Body of pancreas (tissue), 4 donors: ENCODE data around the gene CTSK.

Experiments
- POLR2A ChIP-seq, 3 donors: fragments of 450-650 bp; IDR thresholded peaks; one replicate each; pipeline ENCODE4 v1.6.1; 2016; ENCODE audit warnings: antibody characterized with exemption in 3 of 3, mild to moderate bottlenecking in 2 of 3
- TF ChIP-seq, protein P1 (sequence below), 7 experiments: fragments of 450-650 bp in 4 of 7; fragments of 200-600 bp in 3 of 7; sonication (generic) in 3 of 7; IDR thresholded peaks; one replicate each; pipeline ENCODE4 v1.5.1; 2016 to 2019; ENCODE audit warnings: antibody characterized with exemption in 7 of 7

DNA sequence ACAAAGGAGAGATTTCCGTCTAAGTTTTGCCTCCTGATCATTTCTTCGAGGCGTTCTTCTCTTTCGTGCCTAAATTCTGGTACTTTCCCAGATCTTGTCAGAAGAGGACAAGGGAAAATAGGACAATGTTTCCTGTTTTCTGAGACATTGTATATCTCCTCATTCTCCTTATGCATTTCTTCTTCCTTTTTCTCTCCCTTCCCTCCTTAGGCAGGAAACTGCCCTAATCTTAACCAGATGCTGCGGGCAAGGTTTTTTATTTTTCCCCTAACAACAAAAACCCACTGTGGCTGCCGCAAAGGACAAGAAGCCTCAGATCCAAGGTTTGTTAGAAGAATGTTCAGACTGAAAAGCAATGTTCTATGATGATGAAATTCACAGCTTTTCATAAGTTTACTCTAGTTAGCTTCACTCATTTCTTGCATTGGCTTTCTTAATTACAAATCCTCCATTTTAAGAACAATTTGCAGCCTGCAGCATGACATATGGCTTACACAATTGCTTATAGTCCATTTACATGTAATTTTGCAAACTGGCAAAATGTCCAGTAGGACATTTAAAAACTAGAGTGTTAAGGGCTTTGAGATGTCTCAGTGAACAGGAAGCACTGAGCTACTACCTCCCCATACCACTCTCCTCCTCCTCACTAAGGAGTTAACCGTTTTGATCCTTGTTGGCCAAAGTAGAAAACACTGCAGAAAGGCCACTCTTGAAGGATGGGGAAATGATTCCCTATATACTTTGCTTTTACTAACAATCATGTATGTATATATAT, 624 bp downstream of the CTSK start:
- TF ChIP-seq, protein P1, sequence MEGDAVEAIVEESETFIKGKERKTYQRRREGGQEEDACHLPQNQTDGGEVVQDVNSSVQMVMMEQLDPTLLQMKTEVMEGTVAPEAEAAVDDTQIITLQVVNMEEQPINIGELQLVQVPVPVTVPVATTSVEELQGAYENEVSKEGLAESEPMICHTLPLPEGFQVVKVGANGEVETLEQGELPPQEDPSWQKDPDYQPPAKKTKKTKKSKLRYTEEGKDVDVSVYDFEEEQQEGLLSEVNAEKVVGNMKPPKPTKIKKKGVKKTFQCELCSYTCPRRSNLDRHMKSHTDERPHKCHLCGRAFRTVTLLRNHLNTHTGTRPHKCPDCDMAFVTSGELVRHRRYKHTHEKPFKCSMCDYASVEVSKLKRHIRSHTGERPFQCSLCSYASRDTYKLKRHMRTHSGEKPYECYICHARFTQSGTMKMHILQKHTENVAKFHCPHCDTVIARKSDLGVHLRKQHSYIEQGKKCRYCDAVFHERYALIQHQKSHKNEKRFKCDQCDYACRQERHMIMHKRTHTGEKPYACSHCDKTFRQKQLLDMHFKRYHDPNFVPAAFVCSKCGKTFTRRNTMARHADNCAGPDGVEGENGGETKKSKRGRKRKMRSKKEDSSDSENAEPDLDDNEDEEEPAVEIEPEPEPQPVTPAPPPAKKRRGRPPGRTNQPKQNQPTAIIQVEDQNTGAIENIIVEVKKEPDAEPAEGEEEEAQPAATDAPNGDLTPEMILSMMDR (IDR thresholded peaks at IDR 0.05): no peak
- no peak for TF ChIP-seq POLR2A (IDR thresholded peaks at IDR 0.05)
